Lower leg skin (tissue), 3 donors: ENCODE results near the gene CREB5.

Source experiments
- CTCF ChIP-seq, 3 donors: fragments of 450-650 bp; IDR thresholded peaks; one replicate each; pipeline ENCODE4 v1.5.1; 2016; ENCODE audit warnings: antibody characterized with exemption in 3 of 3, mild to moderate bottlenecking in 3 of 3, moderate library complexity in 2 of 3
- POLR2A ChIP-seq, 2 donors: fragments of 450-650 bp; IDR thresholded peaks; one replicate each; pipeline ENCODE4 v1.6.1; 2016 to 2017; ENCODE audit warnings: antibody characterized with exemption in 2 of 2, mild to moderate bottlenecking in 1 of 2, moderate library complexity in 1 of 2

GRCh38 chr7:28761505-28761904 lies 349.2 kb downstream of the CREB5 start:
- TF ChIP-seq CTCF (IDR thresholded peaks at IDR 0.05) (no peak), POLR2A (IDR thresholded peaks at IDR 0.05) (no peak)
